ENCODE results near the gene ARID4B.
"Not testable (repeated sequence)": the region's sequence is repeated elsewhere in the genome, so short reads cannot be mapped to it uniquely, and the experiment has no call there.

Gene ARID4B

GRCh38 chr1:235272851-235273250 is 55.1 kb downstream of the ARID4B start:
- no peak overlapping the region for H3K4me3 ChIP-seq (ENCODE audit: low read length)
- no peak for TF ChIP-seq CTCF (IDR thresholded peaks at IDR 0.05; ENCODE audit: insufficient read depth, low read depth, low read length, missing control alignments)
- no peak for DNase-seq (ENCODE audit: low read depth)

GRCh38 chr1:235270625-235271024 is 57.4 kb downstream of the ARID4B start:
- H3K4me3 ChIP-seq (ENCODE audit: low read length): no peak overlapping the region
- TF ChIP-seq CTCF (IDR thresholded peaks at IDR 0.05; ENCODE audit: insufficient read depth, low read depth, low read length, missing control alignments): no peak
- peak; percentile 56 for DNase-seq (ENCODE audit: low read depth)

GRCh38 chr1:235269990-235270389 is 58.0 kb downstream of the ARID4B start:
- not testable (repeated sequence) for DNase-seq (ENCODE audit: low read depth); H3K4me3 ChIP-seq (ENCODE audit: low read length)

GRCh38 chr1:235268379-235269125 is 59.4 kb downstream of the ARID4B start:
- no peak for TF ChIP-seq CTCF (IDR thresholded peaks at IDR 0.05; ENCODE audit: insufficient read depth, low read depth, low read length, missing control alignments)
- no peak overlapping the region for H3K4me3 ChIP-seq (ENCODE audit: low read length)
- DNase-seq (ENCODE audit: low read depth): no peak

GRCh38 chr1:235266967-235267366 is 61.0 kb downstream of the ARID4B start:
- H3K4me3 ChIP-seq (ENCODE audit: low read length): no peak overlapping the region
- TF ChIP-seq CTCF (IDR thresholded peaks at IDR 0.05; ENCODE audit: insufficient read depth, low read depth, low read length, missing control alignments): no peak
- DNase-seq (ENCODE audit: low read depth): no peak

- TF ChIP-seq CTCF (IDR thresholded peaks at IDR 0.05; ENCODE audit: insufficient read depth, low read depth, low read length, missing control alignments): no peak
- no peak for DNase-seq (ENCODE audit: low read depth)
- H3K4me3 ChIP-seq (ENCODE audit: low read length): no peak overlapping the region
Measured at GRCh38 chr1:235266325-235266724, 61.7 kb downstream of the ARID4B start.

GRCh38 chr1:235265900-235266299 is 62.1 kb downstream of the ARID4B start:
- TF ChIP-seq CTCF (IDR thresholded peaks at IDR 0.05; ENCODE audit: insufficient read depth, low read depth, low read length, missing control alignments): no peak
- DNase-seq (ENCODE audit: low read depth): no peak
- no peak overlapping the region for H3K4me3 ChIP-seq (ENCODE audit: low read length)

Data from epithelial cell of esophagus (primary cell).